ENCODE results near the gene CAPN12. TPM values are rescaled to one million over a fixed set of nuclear protein-coding genes. Genes with fewer than 3 reads are reported as not detected.

Gene CAPN12
- total and polyA plus RNA-seq, 4 experiments from 2014 or later = 3.9 to 19.5 (median 13.3) TPM

- H3K27ac ChIP-seq (ENCODE audit: low read depth, low read length) = no peak overlapping the region
- no peaks in the 10 kb centered on the region for H3K9me3 ChIP-seq (ENCODE audit: control insufficient read depth in 1 of 2, low read length in 2 of 2)
- intact Hi-C loops (cut with micrococcal nuclease) = no loop called here
- H3K4me1 ChIP-seq (ENCODE audit: insufficient read depth, low read length) = no peaks in the 10 kb centered on the region
- H3K4me3 ChIP-seq (ENCODE audit: low read length in 2 of 2) = no peak overlapping the region
- no peaks in the 10 kb centered on the region for H3K27me3 ChIP-seq (ENCODE audit: insufficient read depth, low read length)
- ChIA-PET CTCF (ENCODE audit: partially characterized antibody) (interaction anchor here (0.5 to 3.0 kb wide), 5 partner anchors 10 to 206 kb away, joined by 3 to 8 read pairs (median 4); partner anchors contain the start of genes MRPS12 and SARS2), POLR2A (ENCODE audit: partially characterized antibody) (interaction anchor here (1.0 to 1.8 kb wide), 2 partner anchors 43 to 114 kb away, joined by 3 to 4 read pairs; no protein-coding TSS in a partner anchor)
- H3K36me3 ChIP-seq (ENCODE audit: insufficient read depth, low read length) = peaks cover 53% of the 10 kb centered on the region
- Mint-ChIP-seq H3K4me1 (peaks cover 0 to 16% (median 4%) of the 10 kb centered on the region in 4 donors), H3K4me3 (peak overlapping the region in 1 of 8 donors; percentile 46), H3K36me3 (peaks cover 5 to 57% of the 10 kb centered on the region in 2 donors), H3K27me3 (no peaks in the 10 kb centered on the region), H3K27ac (no peak overlapping the region), H3K9me3 (no peaks in the 10 kb centered on the region)
- no peak for DNase-seq
Measured at GRCh38 chr19:38723990-38724854, 20.1 kb downstream of the CAPN12 start.

DNA sequence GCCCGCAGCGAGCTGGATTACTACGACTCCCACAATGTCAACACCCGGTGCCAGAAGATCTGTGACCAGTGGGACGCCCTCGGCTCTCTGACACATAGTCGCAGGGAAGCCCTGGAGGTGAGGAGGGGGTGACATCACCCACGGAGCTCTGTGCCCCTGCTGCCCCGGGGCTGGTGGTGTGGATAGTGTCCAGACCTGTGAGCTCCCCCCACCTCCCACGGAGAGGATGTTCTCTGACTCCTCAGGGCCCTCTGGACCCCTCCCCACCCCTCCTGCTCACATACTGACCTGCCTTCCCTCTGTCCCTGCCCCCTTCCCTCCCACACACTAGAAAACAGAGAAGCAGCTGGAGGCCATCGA, 20.7 kb downstream of the CAPN12 start:
- DNase-seq = no peak
- H3K27ac Mint-ChIP-seq = no peak overlapping the region
- Histone ChIP-seq H3K27me3 (ENCODE audit: insufficient read depth, low read length) (no peaks in the 10 kb centered on the region), H3K27ac (ENCODE audit: low read depth, low read length) (no peak overlapping the region), H3K4me3 (ENCODE audit: low read length in 2 of 2) (no peak overlapping the region), H3K4me1 (ENCODE audit: insufficient read depth, low read length) (no peaks in the 10 kb centered on the region), H3K9me3 (ENCODE audit: control insufficient read depth in 1 of 2, low read length in 2 of 2) (no peaks in the 10 kb centered on the region), H3K36me3 (ENCODE audit: insufficient read depth, low read length) (peaks cover 53% of the 10 kb centered on the region)
- peaks cover 5 to 58% of the 10 kb centered on the region in 2 donors for H3K36me3 Mint-ChIP-seq
- intact Hi-C loops (cut with micrococcal nuclease) = no loop called here
- H3K27me3 Mint-ChIP-seq = no peaks in the 10 kb centered on the region
- ChIA-PET POLR2A (ENCODE audit: partially characterized antibody) (interaction anchor here (1.8 kb wide), 1 partner anchor 114 kb away, joined by 4 read pairs; no protein-coding TSS in a partner anchor), CTCF (ENCODE audit: partially characterized antibody) (interaction anchor here (0.5 to 3.0 kb wide), 4 partner anchors 87 to 207 kb away, joined by 3 to 8 read pairs (median 4); partner anchors contain the start of genes MRPS12 and SARS2)
- H3K4me1 Mint-ChIP-seq = peaks cover 0 to 16% (median 4%) of the 10 kb centered on the region in 4 donors
- no peaks in the 10 kb centered on the region for H3K9me3 Mint-ChIP-seq
- peak overlapping the region in 1 of 8 donors; percentile 46 for H3K4me3 Mint-ChIP-seq

GRCh38 chr19:38722947-38723605, 21.2 kb downstream of the CAPN12 start:
- CTCF ChIA-PET (ENCODE audit: partially characterized antibody) = interaction anchor here (0.5 to 3.0 kb wide), 5 partner anchors 38 to 207 kb away, joined by 3 to 8 read pairs (median 4); partner anchors contain the start of genes MRPS12 and SARS2

DNA sequence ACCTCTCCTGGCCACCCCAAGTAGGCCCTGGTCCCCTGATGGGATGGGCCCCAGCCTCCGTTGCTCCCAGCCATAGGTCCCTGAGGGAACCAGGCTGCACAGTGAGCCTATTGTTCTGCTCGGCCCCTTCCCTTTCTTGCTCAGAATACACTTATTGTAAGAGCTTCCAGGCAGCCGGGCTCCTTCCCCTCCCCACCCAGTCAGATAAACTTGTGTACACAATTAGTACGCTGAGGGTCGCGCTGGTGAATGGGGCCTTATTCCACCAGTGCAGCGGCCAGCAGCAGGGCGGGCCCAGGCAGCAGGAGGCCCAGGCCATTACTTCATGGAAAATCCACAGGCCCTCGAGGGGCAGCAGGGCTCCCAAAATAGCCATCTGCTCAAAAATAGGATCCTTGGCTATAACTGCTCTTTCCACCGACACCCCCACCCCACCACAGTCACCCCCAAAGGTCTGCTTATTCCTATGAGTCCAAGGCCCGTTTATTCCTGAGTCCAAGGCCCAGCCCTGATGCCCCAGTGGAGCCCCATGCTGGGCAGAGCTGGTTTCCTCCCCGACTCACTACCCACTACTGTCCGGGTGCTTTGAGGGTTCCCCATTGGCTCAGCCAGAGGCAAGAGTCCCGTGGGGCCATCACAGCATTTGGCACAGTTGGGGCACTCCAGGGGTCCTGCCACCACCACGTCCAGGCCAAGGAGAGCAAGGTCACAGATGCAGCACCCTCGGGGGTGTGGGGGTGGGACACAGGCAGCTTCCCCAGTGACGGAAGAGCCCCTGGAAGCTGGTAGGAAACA, 22.1 kb downstream of the CAPN12 start:
- intact Hi-C loops (cut with micrococcal nuclease) = no loop called here
- DNase-seq = no peak
- peaks cover 5 to 59% of the 10 kb centered on the region in 2 donors for H3K36me3 Mint-ChIP-seq
- CTCF ChIA-PET (ENCODE audit: partially characterized antibody) = interaction anchor here (0.9 to 3.0 kb wide), 2 partner anchors 86 to 165 kb away, joined by 3 to 8 read pairs; no protein-coding TSS in a partner anchor
- H3K9me3 Mint-ChIP-seq = no peaks in the 10 kb centered on the region
- Histone ChIP-seq H3K4me3 (ENCODE audit: low read length in 2 of 2) (no peak overlapping the region), H3K36me3 (ENCODE audit: insufficient read depth, low read length) (peaks cover 62% of the 10 kb centered on the region), H3K9me3 (ENCODE audit: control insufficient read depth in 1 of 2, low read length in 2 of 2) (no peaks in the 10 kb centered on the region), H3K27ac (ENCODE audit: low read depth, low read length) (no peak overlapping the region), H3K4me1 (ENCODE audit: insufficient read depth, low read length) (no peaks in the 10 kb centered on the region), H3K27me3 (ENCODE audit: insufficient read depth, low read length) (no peaks in the 10 kb centered on the region)
- H3K27ac Mint-ChIP-seq = peak overlapping the region in 2 of 7 donors; percentile 24 to 84
- no peak overlapping the region for H3K4me3 Mint-ChIP-seq
- H3K27me3 Mint-ChIP-seq = no peaks in the 10 kb centered on the region
- POLR2A ChIA-PET (ENCODE audit: partially characterized antibody) = interaction anchor here (1.3 kb wide), 1 partner anchor 10 kb away, joined by 3 read pairs; no protein-coding TSS in a partner anchor
- H3K4me1 Mint-ChIP-seq = peaks cover 0 to 12% (median 4%) of the 10 kb centered on the region in 4 donors

More at GRCh38 chr19:38722947-38723605, 21.2 kb downstream of the CAPN12 start:
- Histone ChIP-seq H3K9me3 (ENCODE audit: control insufficient read depth in 1 of 2, low read length in 2 of 2) (no peaks in the 10 kb centered on the region), H3K36me3 (ENCODE audit: insufficient read depth, low read length) (peaks cover 53% of the 10 kb centered on the region), H3K4me1 (ENCODE audit: insufficient read depth, low read length) (no peaks in the 10 kb centered on the region), H3K27me3 (ENCODE audit: insufficient read depth, low read length) (no peaks in the 10 kb centered on the region), H3K27ac (ENCODE audit: low read depth, low read length) (no peak overlapping the region), H3K4me3 (ENCODE audit: low read length in 2 of 2) (no peak overlapping the region)
- H3K36me3 Mint-ChIP-seq = peaks cover 5 to 58% of the 10 kb centered on the region in 2 donors
- no peaks in the 10 kb centered on the region for H3K9me3 Mint-ChIP-seq
- no peak overlapping the region for H3K27ac Mint-ChIP-seq
- H3K4me1 Mint-ChIP-seq = peaks cover 0 to 16% (median 4%) of the 10 kb centered on the region in 4 donors
- no peaks in the 10 kb centered on the region for H3K27me3 Mint-ChIP-seq
- no peak for DNase-seq
- H3K4me3 Mint-ChIP-seq = no peak overlapping the region
- intact Hi-C loops (cut with micrococcal nuclease) = no loop called here
- POLR2A ChIA-PET (ENCODE audit: partially characterized antibody) = interaction anchor here (1.3 kb wide), 1 partner anchor 11 kb away, joined by 3 read pairs; no protein-coding TSS in a partner anchor

DNA sequence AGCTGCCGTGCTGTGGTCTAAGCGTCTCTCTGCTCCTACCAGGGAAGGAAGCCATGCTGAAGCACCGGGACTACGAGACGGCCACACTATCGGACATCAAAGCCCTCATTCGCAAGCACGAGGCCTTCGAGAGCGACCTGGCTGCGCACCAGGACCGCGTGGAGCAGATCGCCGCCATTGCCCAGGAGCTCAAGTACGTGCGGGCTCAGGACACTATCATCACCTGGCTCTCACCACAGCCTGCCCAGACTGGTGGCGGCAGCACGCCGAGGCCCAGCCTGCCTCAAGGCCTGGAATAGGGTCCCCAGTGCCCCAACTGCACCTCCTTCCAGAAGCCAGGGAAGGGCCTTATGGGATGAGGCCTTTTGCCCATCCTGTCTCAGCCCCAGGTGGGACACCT, 22.8 kb downstream of the CAPN12 start:
- peaks cover 0 to 7% (median 3%) of the 10 kb centered on the region in 4 donors for H3K4me1 Mint-ChIP-seq
- Histone ChIP-seq H3K36me3 (ENCODE audit: insufficient read depth, low read length) (peaks cover 58% of the 10 kb centered on the region), H3K27ac (ENCODE audit: low read depth, low read length) (no peak overlapping the region), H3K4me3 (ENCODE audit: low read length in 2 of 2) (no peak overlapping the region), H3K9me3 (ENCODE audit: control insufficient read depth in 1 of 2, low read length in 2 of 2) (no peaks in the 10 kb centered on the region), H3K4me1 (ENCODE audit: insufficient read depth, low read length) (no peaks in the 10 kb centered on the region), H3K27me3 (ENCODE audit: insufficient read depth, low read length) (no peaks in the 10 kb centered on the region)
- no peak overlapping the region for H3K27ac Mint-ChIP-seq
- DNase-seq = no peak
- ChIA-PET CTCF (ENCODE audit: partially characterized antibody) (no interaction called here), POLR2A (ENCODE audit: partially characterized antibody) (no interaction called here)
- no peaks in the 10 kb centered on the region for H3K27me3 Mint-ChIP-seq
- no peaks in the 10 kb centered on the region for H3K9me3 Mint-ChIP-seq
- peaks cover 5 to 56% of the 10 kb centered on the region in 2 donors for H3K36me3 Mint-ChIP-seq
- intact Hi-C loops (cut with micrococcal nuclease) = no loop called here
- H3K4me3 Mint-ChIP-seq = no peak overlapping the region

GRCh38 chr19:38720559-38721236, 23.6 kb downstream of the CAPN12 start:
- H3K9me3 Mint-ChIP-seq = no peaks in the 10 kb centered on the region
- H3K36me3 ChIP-seq (ENCODE audit: insufficient read depth, low read length) = peaks cover 54% of the 10 kb centered on the region
- no peaks in the 10 kb centered on the region for H3K9me3 ChIP-seq (ENCODE audit: control insufficient read depth in 1 of 2, low read length in 2 of 2)
- H3K4me3 ChIP-seq (ENCODE audit: low read length in 2 of 2) = no peak overlapping the region
- H3K4me1 ChIP-seq (ENCODE audit: insufficient read depth, low read length) = no peaks in the 10 kb centered on the region
- H3K4me3 Mint-ChIP-seq = no peak overlapping the region
- ChIA-PET POLR2A (ENCODE audit: partially characterized antibody) (no interaction called here), CTCF (ENCODE audit: partially characterized antibody) (no interaction called here)
- H3K27ac Mint-ChIP-seq = peak overlapping the region in 2 of 7 donors; percentile 10 to 48
- no peaks in the 10 kb centered on the region for H3K4me1 Mint-ChIP-seq
- DNase-seq = no peak
- H3K27ac ChIP-seq (ENCODE audit: low read depth, low read length) = no peak overlapping the region
- no peaks in the 10 kb centered on the region for H3K27me3 Mint-ChIP-seq
- peaks cover 5 to 54% of the 10 kb centered on the region in 2 donors for H3K36me3 Mint-ChIP-seq
- intact Hi-C loops (cut with micrococcal nuclease) = no loop called here
- no peaks in the 10 kb centered on the region for H3K27me3 ChIP-seq (ENCODE audit: insufficient read depth, low read length)
